ENCODE data around the gene PLCB4.

Gene PLCB4

DNA sequence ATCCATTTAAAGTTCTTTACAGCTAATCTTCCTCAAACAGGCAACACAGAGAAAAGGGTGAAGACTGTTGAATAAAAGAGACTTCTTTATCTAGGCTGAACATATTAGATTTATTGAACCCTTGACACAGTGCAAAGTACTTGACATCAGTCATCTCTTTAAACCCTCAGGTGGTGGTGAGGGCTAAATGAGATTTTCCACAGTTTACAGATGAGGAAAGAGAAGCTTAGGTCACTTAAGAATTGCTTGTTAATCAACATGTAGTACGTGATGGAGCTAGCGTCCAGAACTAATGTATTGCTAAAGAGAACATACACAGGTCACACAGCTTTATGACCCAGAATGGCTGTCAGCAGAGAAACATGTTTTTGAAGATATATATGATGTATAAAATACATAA, 252.1 kb downstream of the PLCB4 start:
- no peak for DNase-seq (ENCODE audit: low read depth in 2 of 2)

DNA sequence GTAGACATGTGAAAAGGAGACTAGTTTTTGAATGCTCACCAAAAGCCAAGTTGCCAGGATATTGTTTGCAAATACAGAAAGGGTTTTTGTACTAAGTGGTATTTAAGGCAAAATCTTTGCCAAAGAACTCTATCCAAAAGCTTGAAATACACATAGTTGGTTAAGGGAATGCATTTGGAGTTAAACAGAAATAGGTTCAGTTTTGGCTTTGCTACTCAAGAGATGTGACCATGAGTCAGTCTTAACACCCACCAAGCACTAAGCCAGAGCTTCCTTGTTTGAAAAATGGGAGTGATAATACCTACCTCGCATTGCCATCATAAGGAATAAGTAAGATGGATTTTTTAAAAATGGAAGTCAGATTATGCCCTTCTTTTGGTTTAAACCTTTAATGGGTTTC, 253.8 kb downstream of the PLCB4 start:
- DNase-seq (ENCODE audit: low read depth in 2 of 2), result no peak

DNA sequence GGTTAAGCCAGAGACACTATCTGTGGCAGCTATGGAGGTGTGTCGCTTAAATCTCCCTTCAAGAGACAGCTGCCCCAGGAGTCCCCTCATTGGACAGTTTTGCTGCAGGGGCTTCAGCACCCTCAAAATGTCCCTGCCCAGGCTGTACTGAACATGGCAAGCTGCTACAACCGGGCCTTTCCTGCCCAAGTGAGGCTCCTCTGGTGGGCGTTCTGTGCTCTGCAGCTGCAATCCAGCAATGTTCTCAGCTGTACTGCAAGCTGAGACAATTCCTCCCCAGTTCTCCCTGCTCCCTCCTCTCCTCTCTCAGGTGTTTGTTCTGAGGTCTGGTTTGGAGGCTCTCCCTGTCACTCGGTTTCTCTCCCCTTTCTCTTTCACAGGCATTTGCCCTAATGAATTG, 254.7 kb downstream of the PLCB4 start:
- DNase-seq (ENCODE audit: low read depth in 2 of 2), result no peak

DNA sequence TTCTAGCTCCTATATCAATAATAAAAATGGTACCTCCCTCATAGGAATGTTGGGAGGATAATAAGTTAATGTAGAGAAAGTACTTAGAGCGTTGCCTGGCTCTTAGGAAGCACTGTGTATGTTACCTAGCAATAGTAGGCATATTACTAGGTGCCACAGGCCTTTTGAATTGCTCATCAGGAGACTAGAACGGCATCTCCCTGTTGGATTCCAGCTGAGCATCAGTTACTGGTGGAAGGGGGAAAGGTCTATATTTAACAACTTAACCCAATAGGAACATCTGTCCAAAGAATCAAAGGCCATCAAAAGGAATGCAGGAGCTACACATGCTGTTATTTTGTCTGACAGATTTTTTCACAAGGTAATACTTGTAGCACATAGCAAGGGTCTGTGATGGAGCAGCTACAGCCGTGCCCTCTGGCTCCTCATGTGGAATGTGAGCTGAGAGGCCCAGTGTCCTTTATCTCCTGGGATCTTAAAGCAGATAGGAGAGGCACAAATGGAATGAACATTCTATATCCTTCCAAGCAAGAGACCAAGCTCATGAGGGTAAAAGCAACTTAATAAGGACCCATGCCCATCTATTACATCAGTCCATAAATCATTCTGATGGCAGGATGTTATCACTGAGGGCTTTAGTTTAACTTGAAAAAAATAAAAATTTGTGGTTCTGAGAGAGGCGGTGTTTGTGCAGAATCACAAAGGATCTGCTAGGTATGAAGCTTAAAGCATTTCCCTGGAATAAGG, 260.6 kb downstream of the PLCB4 start:
- no peak for DNase-seq (ENCODE audit: low read depth in 2 of 2)

DNA sequence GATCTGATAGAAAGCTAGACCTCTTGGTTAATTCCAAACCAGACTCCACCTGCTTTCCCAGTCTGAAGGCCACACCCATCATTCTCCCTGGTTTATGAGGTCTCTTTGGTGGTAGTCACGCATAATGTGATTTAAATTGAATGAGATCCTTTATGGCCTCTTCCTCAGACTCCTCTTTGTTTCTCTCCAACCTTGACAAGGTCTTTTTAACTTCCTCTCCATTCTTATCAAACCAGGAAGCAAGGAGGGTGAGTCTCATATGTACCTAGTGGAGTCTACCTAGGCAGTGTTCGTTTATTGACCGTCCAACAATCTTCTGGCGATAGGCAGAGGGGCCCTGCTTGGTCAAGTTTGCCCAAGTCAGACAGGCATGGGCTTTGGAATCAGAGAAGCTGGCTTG, 261.3 kb downstream of the PLCB4 start:
- no peak for DNase-seq (ENCODE audit: low read depth in 2 of 2)

DNA sequence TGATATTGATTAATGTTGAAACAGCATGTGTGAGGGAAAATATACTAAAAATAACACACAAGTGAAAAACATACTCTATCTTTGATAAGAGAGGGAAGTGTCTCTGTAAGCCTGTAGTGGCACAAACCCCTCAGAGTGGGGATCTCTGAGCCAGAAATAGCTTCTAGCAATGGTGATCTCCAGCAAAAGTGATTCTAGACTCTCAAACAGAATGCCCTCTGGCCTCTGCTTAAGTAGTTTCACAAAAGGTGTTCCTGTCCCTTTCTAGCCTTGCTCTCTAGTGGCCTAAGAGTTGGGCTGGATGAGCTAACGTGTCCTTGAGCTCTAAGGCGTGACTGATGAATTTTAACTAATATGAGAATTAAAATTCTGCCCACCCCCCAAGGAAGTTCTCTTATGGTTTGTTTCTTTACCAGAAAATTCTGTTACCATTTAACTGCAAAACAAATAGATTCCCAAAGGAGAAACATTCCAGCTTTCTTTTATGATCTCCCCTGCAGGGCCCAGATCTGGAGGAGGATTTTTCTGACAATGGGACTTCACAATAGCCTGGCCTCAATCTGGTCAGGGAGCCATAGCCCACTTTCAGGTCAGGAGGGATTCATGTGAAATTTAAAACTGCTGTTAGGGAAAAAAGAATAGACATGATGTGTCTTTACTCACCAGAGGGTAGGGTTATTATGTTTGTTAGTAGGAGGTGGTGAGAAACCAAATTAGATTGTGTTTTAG, 263.0 kb downstream of the PLCB4 start:
- DNase-seq (ENCODE audit: low read depth in 2 of 2), result no peak

DNA sequence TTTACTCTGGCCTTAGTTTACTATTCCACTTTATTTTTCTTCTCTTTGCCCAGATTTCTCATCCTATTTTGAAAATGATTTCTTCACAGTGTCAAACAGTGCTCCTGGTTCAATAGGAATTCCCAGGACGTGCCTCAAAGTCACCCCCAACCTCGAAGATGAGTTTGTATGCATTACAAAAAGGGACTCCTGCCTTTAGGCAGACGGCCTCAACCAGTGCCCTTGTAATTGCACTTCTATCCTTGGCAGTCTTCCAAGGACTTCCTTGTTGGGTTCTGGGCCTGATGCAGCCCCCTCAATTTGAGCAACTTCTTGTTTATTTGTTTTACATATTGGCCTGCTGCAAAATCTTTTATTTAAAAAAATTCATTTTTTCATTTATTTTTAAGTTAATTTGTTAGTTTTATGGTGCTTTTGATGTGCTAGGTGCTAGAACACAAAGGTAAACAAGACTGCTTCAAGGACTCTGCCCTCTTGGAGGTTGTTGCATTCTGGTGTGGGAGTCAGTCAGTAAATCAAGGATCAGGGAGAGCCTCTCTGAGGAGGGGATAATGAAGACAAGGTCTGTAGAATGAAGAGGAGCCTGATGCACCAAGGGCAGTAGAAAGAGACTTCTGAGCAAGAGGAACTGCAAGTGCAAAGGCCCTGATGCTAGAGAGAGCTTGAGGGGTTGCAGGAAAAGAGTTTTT, 264.0 kb downstream of the PLCB4 start:
- no peak for DNase-seq (ENCODE audit: low read depth in 2 of 2)

DNA sequence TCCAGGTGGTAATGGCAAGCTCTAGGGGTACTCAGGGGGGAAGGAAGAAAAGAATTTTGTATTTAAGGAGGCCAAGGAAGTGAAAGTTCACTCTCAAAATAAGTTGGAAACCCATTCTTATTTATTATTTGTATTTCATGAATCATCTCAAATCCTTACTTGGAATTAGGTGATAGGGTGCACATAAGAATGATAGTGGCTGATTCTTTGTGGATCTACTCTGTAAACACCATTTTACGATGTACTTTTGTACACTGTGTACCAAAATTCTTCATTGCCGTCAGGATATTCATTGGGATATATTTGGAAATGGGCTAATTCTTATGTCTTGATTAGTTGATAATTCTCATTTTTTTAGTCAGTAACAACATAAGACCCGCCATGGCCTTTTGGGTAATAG, 266.0 kb downstream of the PLCB4 start:
- no peak for DNase-seq (ENCODE audit: low read depth in 2 of 2)

DNA sequence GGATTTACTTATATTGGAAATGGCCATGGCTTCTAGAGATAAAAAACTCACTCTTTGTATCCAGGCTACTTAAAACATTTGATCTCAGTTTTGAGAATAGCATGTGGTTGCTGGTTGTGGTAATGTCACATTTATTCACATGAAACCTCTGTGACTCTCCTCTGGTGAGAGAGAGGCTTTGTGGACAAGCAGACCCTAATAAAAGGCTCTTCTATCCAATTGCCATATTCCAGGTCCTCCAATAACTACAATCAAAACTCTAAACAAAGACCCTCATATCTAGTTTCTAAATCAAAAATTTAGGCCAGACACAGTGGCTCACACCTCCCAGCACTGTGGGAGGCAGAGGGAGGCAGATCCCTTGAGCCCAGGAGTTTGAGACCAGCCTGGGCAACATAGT, 269.2 kb downstream of the PLCB4 start:
- no peak for DNase-seq (ENCODE audit: low read depth in 2 of 2)

DNA sequence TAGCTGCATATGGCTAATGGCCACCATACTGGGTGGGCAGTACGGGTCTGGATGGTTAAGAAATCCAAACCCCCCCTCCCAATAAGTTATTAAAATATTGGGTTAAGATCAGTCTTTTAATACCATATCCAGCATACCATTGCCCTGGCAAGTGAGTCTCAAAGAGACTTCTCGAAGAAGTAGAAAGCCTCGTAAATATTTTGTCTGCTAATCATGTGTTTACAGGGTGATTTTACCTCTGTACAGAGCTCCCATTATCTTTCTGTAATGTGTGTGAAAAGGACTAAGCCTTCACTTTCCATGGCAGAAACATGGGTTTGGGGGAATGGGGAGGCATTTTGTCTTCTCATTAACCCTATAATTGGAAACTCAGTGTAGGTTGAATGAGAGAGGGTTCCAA, 270.8 kb downstream of the PLCB4 start:
- DNase-seq (ENCODE audit: low read depth in 2 of 2), result no peak

DNA sequence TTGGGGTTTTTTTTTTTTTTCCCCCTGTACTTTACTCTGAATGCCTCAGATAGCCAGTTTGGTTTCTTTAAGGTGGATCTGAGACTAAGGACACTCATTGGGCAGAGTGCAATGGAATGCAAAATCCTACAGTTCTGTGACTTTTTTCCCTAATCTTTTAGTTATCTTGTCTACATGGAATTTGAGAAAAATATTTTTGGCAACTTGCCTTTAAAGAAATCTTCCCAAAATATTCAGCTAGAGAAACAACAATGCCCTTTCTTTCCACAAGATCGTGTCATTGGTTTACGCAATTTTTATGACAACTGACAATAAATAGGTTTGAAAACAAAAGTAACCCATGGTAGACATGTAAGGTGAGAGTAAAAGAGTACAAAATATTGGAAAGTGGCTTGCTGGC, 273.8 kb downstream of the PLCB4 start:
- DNase-seq (ENCODE audit: low read depth in 2 of 2), result no peak

DNA sequence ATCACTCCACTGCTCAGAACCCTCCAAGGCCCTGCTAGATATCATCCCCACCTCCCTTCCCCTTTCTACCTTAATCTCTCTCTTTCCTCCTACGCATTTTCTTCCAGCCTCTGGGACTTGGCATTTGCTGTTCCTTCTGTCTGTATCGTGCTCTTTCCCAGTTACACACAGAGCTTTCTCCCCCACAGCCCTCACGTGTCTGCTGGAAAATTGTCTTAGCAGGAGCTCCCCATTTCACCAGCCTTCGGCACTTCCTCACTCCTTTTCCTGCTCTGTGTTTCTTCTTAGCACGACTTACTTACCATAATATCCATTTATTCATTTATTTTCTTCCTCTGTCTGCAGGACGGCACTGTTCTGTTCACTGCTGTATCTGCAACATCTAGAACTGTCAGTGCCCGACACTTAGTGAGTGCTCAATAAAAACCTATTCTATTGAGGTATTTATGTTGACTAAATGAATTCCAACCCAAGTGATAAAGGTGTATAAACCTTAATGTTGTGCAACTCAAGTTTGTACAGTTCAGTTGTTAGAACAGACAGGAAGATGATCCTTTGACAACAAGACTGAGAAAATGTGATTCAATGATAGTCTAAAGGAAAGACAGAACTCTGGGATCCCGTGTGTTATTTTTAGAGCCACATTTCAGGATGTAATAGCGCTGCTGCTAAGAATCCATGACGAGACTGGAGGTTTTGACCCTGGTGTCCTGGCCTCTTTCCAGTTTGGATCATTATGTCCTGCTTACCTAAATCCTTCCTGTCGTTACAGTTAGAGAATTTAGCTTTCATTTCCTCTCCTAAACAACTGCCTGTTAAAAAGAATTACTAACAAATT, 275.4 kb downstream of the PLCB4 start:
- no peak for DNase-seq (ENCODE audit: low read depth in 2 of 2)

DNA sequence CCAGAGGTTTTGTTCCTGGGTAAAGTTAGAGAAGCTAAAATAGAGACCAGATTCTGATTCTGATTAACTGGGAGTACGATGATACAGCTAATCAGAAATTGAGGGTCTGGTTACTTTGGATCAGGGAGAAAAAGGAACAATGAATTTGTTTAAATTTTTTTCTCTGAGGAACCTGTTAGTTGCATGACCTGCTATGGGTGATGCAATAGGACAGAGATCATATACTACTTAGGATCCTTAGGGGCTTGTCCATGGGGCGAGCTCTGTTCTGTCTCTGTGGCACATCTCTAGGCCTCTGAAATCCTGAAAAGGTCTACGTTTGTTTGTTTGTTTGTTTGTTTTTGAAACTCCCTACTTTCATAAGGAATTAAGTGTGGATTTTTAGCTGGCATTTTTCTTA, 279.4 kb downstream of the PLCB4 start:
- no peak for DNase-seq (ENCODE audit: low read depth in 2 of 2)

DNA sequence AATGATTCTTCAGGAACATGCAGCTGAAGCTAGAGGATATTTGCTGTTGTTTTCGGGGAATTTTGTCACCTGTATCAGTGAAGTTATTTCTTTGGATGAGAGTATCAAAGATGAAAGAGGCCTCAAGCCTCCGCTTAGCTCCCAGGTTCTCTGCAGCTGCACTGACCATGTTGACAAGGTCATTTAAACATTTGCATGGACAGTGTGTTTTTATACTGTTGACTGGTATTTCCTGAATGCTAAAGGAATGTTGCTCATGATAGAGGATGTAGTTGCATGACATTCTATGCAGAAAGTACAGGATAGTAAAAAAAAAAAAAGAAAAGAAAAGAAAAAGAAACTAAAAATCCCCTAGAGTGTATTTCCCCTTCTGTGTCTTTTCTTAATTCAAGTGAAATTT, 279.9 kb downstream of the PLCB4 start:
- DNase-seq (ENCODE audit: low read depth in 2 of 2), result no peak

DNA sequence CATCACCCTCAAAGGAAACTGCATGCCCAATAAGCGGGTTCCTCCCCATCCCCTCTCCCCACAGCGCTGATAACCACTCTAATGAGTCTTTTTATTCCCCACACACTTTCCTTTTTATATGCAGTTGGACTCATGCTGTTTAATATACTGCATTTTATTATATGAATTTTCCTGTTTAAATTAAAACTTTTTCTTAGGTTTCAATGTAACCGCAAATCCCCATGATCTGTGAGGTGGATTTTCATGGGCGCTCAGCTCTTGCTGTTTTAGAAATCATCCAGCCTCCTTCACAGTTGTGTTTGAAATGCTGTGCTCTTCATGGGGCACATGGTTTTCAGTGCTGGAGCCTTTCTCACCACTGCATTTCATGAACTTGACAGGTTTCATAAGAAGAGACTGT, 280.4 kb downstream of the PLCB4 start:
- DNase-seq (ENCODE audit: low read depth in 2 of 2), result no peak

DNA sequence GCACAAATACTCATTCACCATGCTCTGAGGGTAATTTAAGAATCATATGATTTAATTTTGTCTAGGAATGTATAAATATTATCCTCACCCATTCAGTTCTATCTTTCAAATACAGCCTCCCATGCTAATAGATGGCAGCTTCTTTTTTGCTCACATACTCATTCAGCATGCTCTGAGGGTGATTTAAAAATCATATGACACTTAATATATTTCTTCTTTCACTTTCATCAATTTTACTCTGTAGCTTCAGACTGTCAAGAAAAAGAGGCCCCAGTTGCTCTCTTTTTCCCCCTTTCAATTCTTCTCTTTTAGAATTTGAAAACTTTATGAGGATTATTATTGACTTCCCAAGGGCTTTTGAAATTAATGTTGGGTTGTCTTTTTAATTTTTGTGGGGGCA, 283.9 kb downstream of the PLCB4 start:
- DNase-seq (ENCODE audit: low read depth in 2 of 2), result no peak

DNA sequence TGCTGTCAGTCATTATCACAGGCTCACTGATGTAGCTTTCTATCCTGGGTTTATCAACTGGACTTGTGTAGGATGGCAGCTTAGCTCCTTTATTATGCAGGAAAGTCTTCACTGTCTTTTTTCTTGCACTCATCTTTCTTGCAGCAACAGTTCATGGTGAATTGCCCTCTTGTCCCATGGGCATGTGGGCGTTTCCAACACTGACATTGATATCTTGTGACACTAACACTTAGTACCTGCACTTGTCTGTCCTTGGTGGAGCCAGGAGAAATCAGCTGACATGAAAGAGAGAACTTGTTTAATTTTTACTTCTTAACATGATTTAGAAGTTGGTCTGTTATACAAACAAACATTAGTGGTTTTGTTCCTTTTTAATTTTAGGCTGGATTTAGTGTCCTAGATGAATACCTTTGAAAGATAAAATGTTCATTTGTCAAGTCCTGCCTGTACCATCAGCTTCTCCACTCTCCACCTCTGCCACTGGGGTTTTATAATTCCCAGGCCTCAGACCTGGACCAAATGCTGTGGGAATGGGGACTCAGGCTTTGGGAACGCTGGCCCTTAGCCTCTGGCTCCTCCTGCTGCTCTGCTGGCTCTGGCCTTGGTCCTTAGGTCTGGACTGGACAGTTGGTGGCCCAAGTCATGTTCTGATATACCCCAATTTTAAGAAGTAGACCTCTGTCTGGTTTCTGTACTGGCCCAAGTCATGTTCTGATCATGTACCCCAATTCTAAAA, 284.5 kb downstream of the PLCB4 start:
- no peak for DNase-seq (ENCODE audit: low read depth in 2 of 2)

DNA sequence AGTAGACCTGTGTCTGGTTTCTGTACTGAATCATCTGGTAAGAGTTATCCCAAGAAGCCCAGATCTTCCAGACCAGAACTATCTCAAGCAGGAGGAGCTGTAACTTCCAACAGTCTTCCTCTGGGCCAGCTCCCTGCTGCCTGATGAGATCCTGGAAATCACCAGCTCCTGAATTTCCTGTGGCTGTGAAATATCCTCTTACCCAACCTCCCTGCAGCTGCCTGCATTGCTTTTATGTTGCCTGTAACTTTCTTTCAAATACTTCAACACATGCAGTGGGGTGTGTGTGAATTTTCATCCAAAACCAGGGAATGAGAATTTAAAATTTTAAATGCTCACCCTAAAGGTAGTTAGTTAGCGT, 285.0 kb downstream of the PLCB4 start:
- DNase-seq (ENCODE audit: low read depth in 2 of 2), result no peak

DNA sequence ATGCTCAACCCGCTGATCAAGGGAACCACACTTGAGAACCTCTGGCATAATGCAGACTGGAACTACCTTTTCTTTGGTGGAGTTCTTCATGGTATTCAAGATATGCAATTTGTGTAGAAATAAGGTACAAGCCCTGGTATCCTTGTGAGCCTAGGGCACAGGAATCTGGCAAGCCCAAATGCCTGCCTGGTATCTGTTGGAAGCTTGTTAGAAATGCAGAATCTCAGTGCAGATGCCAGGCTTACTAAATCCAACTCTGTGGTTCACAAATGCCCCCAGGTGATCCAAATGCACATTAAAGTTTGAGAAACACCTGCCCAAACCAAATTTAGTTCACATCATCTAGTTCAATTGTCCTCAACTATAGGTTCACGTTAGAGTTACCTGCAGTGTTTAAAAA, 285.7 kb downstream of the PLCB4 start:
- no peak for DNase-seq (ENCODE audit: low read depth in 2 of 2)

DNA sequence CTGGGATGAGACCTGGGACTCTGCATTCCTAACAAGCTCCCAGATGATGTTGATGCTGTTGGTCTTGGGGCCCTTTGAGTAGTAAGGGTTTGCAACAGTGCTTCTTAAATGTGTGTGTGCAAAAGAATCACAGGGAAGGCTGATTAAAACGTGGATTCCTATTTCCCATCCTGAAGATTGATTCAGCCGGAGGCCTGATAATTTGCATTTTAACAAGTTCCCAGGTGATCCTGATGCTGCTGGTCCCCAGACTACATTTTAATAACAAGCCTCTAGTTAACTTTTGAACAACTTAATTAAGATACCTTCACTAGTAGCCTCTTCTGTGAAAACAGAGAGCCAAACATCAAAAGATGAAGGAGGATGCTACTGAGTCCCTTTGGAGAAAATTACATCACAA, 289.1 kb downstream of the PLCB4 start:
- DNase-seq (ENCODE audit: low read depth in 2 of 2), result no peak

DNA sequence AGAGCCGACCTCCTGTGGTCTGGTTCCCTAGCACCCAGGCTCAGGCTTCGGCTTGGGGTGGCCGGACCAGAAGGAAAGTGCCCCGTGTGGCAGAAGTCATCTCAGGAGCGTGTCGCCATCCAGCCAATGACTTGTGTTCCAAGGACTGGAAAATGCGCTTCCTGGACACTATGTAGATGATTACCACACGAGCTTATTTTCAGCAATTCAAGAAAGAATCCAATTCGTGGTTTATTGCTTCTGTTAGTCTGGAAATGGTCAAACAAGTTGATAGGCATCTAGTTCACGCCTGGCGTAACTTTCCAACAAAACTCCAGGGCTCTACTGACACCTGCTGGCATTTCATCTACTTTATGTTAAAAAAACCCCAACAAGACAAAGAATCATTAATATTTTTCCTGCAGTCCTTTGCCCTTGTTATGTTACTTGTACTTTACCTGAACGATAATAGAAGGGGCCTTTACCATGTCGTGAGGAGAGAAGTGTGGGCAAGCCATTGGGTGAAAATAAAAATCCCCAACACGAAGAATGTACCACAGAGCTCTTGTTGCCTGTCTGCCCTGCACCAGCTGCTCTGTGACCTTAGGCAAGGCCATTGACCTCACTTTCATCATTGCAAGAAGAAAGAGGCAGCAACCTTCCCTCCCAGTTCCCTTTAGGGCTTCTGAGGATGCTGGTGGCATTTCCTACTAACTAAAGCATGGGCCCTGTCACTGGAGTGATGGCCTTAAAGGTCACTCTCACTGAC, 290.8 kb downstream of the PLCB4 start:
- DNase-seq (ENCODE audit: low read depth in 2 of 2), result no peak

All from stimulated activated CD4-positive, alpha-beta T cell treated with anti-CD3 and anti-CD28 coated beads, Interleukin-12 subunit alpha, Interleukin-12 subunit beta, amount 100 ng/mL, for 24 hours (primary cell).